NCI-H146 treated with DMSO at 0.1 percent for 48 hours (cell line): ENCODE measurements around the gene SLC12A3.

Experiments used
- DNase-seq: peaks from one replicate; lab custom pipeline; 2025; ENCODE audit not compliant: unreplicated experiment; lab: John Stamatoyannopoulos, UW

SLC12A3 gene

DNA sequence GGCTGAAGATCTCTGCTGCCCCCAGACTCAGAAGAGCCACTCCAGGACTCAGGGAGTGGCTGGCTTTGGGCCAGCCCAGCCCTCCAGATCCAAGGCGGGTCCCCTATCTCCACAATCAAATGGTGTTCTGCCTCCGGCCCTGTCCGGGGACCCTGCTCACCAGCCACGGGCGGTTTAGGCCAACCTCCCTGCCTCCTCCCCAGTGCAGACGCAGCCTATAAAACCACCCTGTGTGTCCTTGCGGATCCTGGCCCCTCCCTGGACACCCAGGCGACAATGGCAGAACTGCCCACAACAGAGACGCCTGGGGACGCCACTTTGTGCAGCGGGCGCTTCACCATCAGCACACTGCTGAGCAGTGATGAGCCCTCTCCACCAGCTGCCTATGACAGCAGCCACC, at the start of gene SLC12A3:
TSS of gene SLC12A3 (plus strand) at position 248 of the 400 bp plus-strand sequence. CDS start at position 277, 29 bp downstream.
- DNase-seq, result no peak

- DNase-seq, result no peak
Measured at GRCh38 chr16:56815721-56816120, 49.3 kb upstream of the SLC12A3 start.

DNA sequence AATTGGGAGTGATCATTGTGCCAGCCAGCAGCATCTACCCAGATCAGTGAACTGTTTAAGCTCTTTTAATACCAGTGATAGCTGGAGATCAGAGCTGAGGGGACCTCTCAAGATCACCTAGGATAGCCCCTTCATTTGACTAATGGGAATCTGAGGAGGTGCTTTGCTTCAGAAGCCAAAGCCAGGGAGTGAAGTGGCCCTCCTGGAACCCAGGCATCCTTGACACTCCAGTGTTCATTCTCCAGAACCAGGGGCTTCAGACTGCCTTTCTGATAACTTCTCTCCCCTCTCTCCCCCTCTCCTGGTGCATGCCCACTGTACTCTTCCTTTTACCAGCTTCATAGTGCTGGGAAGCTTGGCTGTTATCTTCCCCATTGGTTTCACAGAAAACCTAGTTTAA, 48.0 kb upstream of the SLC12A3 start:
- DNase-seq, result no peak

DNA sequence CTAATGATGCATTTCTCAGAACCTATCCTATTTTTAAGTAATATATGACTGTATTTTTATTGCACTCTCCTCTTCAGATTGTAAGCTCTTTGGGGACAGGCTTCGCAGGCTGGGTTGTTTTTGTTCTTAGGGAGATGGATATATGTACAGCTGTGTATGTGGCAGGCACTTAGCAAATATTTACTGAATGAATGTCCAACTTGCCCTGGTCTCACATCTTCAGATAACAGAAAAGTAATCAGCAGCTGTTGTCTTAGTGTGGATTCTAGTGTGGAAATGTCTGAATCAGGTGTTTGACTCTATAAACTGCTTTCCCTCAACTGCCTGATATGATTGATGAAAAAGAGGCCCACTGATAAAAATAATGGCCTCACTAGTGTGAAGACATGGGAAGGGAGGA, 47.1 kb upstream of the SLC12A3 start:
- DNase-seq, result no peak

DNA sequence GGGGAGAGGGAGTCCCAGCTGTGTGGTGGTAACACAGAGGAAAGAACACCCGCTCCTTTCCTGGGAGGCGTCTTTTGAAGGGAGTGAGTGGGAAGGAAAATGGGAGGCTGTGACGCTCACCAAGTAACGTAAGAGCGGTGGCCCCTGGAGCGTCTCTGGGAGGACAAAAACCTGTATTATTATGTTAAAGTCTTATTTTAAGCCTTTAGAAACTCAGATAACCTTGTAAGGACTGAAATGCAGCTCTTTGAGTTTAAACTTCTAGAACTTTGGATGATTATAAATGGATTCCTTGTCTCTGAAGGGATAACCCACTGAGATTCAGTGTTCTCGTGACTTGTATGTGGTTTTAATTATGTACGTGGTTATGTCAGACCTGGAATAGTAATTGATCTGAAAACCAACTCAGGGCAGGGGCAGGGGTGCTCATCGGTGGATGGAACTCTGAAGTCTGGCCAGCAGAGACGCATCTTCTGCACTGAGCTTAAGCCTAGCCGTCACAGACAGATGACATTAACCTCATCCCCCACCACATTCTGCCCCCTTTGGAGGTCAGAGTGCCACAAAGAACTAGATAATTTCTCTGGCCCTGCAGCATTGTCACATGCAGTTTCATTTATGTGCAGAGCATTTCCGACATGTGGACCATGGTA, 41.8 kb upstream of the SLC12A3 start:
- DNase-seq, result no peak

DNA sequence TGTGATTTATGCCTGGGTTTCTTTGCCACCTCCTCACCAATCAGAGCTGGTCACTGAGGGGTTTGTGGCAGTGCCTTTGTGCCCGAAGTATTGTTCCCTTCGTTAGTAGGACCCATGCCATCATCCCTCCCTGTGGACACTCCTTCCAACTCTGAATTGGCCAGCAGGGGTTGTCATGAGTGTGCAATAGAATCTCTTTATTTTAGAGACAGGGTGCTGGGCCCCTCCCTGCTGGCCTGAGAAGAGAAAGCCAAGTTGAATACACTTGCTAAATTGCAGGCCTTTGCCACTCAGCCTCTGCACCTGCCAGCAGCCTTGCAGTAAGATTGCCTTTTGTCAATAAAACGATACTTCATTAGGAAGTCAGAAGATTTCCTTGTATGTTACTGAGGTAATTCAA, 40.7 kb upstream of the SLC12A3 start:
- peak; percentile 58 for DNase-seq

DNA sequence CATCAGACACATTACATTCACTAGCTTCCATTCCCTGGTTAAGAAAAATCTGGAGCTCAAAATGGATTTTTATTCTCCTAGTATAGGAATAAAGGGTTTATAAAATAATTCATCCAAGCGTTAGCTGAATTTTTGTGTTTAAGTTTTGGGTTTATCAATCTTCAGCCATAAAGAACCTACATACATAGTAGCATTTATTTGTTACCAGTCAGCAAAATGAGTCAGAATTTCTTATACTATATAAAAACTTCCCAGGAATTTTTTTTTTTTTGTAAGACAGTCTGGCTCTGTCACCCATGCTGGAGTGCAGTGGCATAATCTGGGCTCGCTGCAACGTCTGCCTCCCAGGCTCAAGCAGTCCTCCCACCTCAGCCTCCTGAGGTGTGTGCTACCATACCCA, 40.2 kb upstream of the SLC12A3 start:
- no peak for DNase-seq

DNA sequence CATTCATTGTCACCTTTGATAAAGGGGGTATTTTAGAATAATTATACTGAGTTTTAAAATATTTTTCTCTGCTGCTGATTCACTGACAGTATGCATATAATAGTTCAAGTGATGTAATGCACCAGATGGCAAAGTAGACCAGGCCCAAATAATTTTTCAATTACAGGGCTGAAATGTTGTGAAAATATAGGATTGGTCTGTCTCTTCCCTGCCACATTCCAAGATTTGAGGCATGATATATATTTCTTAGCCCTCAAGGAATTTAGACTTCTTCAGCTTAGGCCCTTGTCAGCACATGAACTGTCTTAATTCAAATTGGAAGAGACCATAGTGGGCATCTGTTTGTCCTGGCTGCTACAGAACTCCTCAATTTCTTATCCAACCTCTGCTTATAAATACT, 39.2 kb upstream of the SLC12A3 start:
- no peak for DNase-seq

GRCh38 chr16:56828647-56829046, 36.4 kb upstream of the SLC12A3 start:
- DNase-seq, result no peak

- DNase-seq, result no peak
Measured at GRCh38 chr16:56830669-56831068, 34.3 kb upstream of the SLC12A3 start.

GRCh38 chr16:56832768-56833167, 32.2 kb upstream of the SLC12A3 start:
- no peak for DNase-seq

DNA sequence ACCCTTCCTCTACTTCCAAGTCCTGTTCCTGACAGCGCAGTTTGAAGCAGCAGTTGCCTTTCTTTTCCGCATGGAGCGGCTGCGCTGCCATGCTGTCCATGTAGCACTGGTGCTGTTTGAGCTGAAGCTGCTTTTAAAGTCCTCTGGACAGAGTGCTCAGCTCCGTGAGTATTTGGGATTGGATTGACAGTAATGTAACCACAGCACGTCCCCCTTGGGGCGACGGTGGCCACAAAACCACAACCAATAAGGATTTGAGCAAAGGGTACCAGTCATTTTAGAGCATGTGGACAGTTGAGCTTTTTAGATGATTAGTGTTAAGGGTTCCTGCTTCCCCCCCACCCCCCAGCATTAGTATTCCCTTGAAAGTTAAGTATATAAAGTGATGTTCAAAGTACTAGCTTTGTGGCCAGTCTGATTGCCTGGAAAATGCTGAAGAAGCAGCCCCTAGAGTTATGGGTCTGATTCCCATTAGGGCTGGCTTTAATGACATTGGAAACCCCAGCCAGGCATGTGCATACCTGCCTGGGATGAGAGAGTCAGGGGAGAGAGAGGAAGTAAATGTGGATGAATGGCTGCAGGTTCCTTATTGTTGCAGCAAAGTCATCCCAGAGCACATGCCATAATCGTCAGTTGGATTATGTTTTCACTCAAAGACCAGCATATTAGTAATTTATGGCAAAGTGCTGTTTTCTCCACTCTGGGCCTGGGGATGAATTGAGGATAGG, 31.6 kb upstream of the SLC12A3 start:
- DNase-seq, result no peak

- DNase-seq, result no peak
Measured at GRCh38 chr16:56835320-56835719, 29.7 kb upstream of the SLC12A3 start.

DNA sequence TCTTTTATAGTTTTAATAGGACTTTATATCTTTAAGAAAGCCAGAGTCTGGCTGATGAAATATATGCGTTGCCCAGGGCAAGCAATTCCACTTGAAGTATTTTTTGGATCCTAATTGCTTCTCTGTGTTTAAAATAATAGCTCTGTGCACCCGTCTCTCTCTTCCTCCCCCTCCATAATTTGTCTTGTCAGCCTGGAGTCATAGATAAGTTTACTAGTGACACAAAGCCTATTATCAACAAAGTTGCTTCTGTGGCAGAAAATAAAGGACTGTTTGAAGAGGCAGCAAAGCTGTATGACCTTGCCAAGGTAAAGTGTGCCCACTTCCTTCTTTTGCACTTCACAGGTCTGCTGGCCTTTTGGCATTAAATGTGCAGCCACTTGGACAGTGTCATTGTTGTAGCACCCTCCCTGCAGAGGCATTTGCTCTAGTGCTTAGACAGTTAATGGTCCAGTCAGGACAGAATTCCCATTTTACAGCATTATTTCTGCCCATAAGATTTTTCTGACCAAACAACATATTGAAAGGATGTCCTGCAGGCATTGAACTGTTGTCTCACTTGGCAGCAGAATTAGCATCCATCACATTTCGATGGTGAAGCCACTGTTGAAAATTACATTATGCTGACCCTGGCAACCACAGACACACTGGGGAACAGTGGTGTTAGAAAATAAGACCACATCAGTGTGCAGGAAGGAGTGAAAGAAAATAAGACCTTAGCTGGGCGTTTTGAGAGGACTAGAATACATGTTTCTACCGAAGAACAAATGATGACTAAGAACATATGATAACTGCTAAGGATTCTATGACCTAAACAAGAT, 28.4 kb upstream of the SLC12A3 start:
- DNase-seq, result no peak

GRCh38 chr16:56838622-56839337, 26.2 kb upstream of the SLC12A3 start:
- no peak for DNase-seq

- no peak for DNase-seq
Measured at GRCh38 chr16:56841233-56841632, 23.8 kb upstream of the SLC12A3 start.

GRCh38 chr16:56841659-56842058, 23.3 kb upstream of the SLC12A3 start:
- DNase-seq, result no peak

DNA sequence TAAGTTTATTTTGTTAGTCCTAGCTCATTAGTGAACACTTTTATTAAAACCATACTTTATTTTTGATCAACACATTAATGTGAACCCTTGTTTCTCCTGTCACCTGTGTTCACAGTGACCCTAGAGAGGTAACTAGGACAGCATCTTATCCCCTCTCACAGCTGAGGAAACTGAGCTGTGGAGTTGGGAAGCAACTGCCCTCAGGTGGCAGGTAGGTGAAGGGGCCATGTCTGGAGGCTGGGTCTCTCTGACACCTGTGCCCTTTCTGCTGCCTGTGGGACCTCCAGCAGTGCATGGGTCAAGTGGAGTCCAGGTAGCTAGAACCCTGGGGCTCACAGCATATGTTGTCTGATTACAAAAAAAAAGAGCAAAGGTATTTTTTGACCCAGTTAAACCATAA, 22.9 kb upstream of the SLC12A3 start:
- no peak for DNase-seq

DNA sequence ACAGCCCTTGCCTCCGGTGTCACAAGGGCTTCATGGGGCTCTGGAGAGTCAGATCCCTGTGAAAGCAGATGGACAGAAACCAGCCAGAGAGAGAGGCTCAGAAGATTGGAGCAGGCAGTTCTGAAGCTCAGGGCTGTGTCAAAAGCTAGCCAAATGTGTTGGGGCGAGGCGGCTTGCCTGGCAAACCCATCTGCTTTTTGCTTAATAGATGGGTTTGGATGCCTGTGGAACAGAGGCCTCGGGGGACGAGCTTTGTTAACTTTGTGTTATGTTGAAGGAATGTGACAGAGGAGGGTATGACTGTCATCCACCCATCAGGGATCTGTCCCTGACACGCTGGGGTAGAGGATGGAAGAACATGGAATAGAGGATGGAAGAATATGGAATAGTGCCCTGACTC, 21.0 kb upstream of the SLC12A3 start:
- DNase-seq, result no peak

DNA sequence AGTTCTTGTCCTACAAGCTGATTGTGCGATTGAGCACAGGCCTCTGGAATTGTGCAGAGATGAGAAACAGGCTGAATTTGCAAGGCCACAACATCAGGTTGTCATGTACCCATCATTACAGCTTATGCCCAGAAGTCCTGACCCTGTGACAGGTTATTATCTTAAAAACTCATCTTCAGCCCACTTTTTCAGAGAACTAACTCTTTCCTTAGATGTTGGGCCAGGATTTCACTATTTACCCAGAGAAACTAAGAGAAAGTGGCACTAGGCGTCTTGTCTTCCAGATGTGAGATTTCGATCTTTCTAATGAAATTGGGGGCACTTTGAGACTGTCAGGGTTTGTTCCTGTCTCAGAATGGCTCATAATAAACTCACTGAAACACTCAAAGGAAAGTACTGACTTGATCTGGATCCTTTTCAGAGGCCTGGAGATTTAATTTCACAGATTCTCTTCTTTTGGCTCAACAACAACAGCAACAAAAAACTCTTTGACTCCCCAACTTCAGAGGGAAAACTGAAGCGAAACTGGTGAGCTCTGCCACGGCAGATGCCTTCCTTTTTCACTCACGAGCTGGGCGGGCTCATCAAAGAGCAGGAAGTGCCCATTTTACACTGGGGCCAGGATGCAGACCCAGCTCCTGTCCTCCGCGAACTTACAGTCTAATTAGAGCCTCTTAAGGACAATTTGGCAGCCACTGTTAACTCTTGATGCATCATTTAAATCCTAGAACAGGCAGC, 17.7 kb upstream of the SLC12A3 start:
- DNase-seq, result no peak
